Measurements from ENCODE around the gene PCBP3. TPM values are rescaled to one million over a fixed set of nuclear protein-coding genes. Genes with fewer than 3 reads are reported as not detected.
"Not testable (repeated sequence)": the region's sequence is repeated elsewhere in the genome, so short reads cannot be mapped to it uniquely, and the experiment has no call there.

Gene PCBP3
- total RNA-seq, 2 donors from 2014 or later, result 0.77 to 17.2 TPM

GRCh38 chr21:45706299-45706698 is 62.8 kb downstream of the PCBP3 start:
- Histone ChIP-seq H3K9me3 (no peaks in the 10 kb centered on the region), H3K27ac (no peak overlapping the region), H3K4me3 (no peak overlapping the region), H3K27me3 (replicated peaks; ENCODE audit: insufficient read depth) (no peaks in the 10 kb centered on the region), H3K36me3 (no peaks in the 10 kb centered on the region), H3K4me1 (replicated peaks) (no peaks in the 10 kb centered on the region)
- intact Hi-C loops (cut with DNase I), result no loop called here
- no peak for DNase-seq (ENCODE audit: low spot score)
- 42% methylated on average over 1 of the region's 1 CpG for WGBS
- TF ChIP-seq POLR2A (IDR thresholded peaks at IDR 0.05) (no peak), POLR2AphosphoS5 (IDR thresholded peaks at IDR 0.05) (no peak), CTCF (IDR thresholded peaks at IDR 0.05) (no peak)

DNA sequence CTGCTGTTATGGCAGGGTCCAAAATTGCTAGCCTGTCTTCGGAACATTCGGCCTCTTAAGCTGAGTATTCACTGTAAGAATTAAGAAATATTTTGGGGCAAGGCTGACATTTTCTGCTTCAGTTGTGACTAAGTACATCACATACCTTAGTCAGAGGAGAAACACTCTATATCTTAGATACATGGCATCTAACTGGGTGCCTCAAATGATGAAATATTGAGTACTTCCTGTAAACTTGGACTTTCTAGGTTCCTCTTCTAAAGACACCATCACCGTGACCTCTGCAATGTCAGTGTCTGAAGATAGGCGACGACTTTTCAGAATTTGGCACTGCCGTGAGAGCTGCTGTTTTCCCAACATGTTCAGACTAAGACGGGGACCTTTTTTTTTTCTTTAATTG is 65.6 kb downstream of the PCBP3 start:
- TF ChIP-seq CTCF (IDR thresholded peaks at IDR 0.05) (no peak), POLR2A (IDR thresholded peaks at IDR 0.05) (no peak), POLR2AphosphoS5 (IDR thresholded peaks at IDR 0.05) (no peak)
- DNase-seq (ENCODE audit: low spot score), result no peak
- H3K4me1 ChIP-seq (replicated peaks), result no peaks in the 10 kb centered on the region
- H3K9me3 ChIP-seq, result no peaks in the 10 kb centered on the region
- WGBS, result 80% methylated on average over 7 of the region's 7 CpGs
- no peaks in the 10 kb centered on the region for H3K27me3 ChIP-seq (replicated peaks; ENCODE audit: insufficient read depth)
- no peak overlapping the region for H3K27ac ChIP-seq
- intact Hi-C loops (cut with DNase I), result no loop called here
- H3K36me3 ChIP-seq, result no peaks in the 10 kb centered on the region
- H3K4me3 ChIP-seq, result no peak overlapping the region

GRCh38 chr21:45709696-45710268 is 66.3 kb downstream of the PCBP3 start:
- intact Hi-C loops (cut with DNase I), result no loop called here
- WGBS, result over 99% methylated on average over 3 of the region's 3 CpGs

DNA sequence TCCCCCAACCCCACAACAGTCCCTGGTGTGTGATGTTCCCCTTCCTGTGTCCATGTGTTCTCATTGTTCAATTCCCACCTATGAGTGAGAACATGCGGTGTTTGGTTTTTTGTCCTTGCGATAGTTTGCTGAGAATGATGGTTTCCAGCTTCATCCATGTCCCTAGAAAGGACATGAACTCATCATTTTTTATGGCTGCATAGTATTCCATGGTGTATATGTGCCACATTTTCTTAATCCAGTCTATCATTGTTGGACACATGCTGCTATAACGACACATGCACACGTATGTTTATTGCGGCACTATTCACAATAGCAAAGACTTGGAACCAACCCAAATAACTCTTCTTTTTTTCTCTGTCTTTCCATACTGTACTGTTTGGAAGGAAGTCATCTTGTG is 66.8 kb downstream of the PCBP3 start:
- H3K27me3 ChIP-seq (replicated peaks; ENCODE audit: insufficient read depth); H3K4me3 ChIP-seq; H3K9me3 ChIP-seq; H3K27ac ChIP-seq; DNase-seq (ENCODE audit: low spot score); H3K36me3 ChIP-seq; intact Hi-C loops (cut with DNase I); H3K4me1 ChIP-seq (replicated peaks): not testable (repeated sequence)
- WGBS, result 92% methylated on average over 5 of the region's 5 CpGs

More at GRCh38 chr21:45709696-45710268, 66.3 kb downstream of the PCBP3 start:
- Histone ChIP-seq H3K27ac (no peak overlapping the region), H3K9me3 (no peaks in the 10 kb centered on the region), H3K4me1 (replicated peaks) (no peaks in the 10 kb centered on the region), H3K36me3 (no peaks in the 10 kb centered on the region), H3K27me3 (replicated peaks; ENCODE audit: insufficient read depth) (no peaks in the 10 kb centered on the region), H3K4me3 (no peak overlapping the region)
- TF ChIP-seq POLR2AphosphoS5 (IDR thresholded peaks at IDR 0.05) (no peak), POLR2A (IDR thresholded peaks at IDR 0.05) (no peak), CTCF (IDR thresholded peaks at IDR 0.05) (no peak)
- DNase-seq (ENCODE audit: low spot score), result no peak

- TF ChIP-seq POLR2AphosphoS5 (IDR thresholded peaks at IDR 0.05) (no peak), CTCF (IDR thresholded peaks at IDR 0.05) (no peak), POLR2A (IDR thresholded peaks at IDR 0.05) (no peak)
- Histone ChIP-seq H3K27me3 (replicated peaks; ENCODE audit: insufficient read depth) (no peaks in the 10 kb centered on the region), H3K4me1 (replicated peaks) (no peaks in the 10 kb centered on the region), H3K4me3 (no peak overlapping the region), H3K27ac (no peak overlapping the region), H3K36me3 (no peaks in the 10 kb centered on the region), H3K9me3 (no peaks in the 10 kb centered on the region)
- 80% methylated on average over 6 of the region's 6 CpGs for WGBS
- no peak for DNase-seq (ENCODE audit: low spot score)
- intact Hi-C loops (cut with DNase I), result no loop called here
Measured at GRCh38 chr21:45713613-45714012, 70.1 kb downstream of the PCBP3 start.
